Measurements from ENCODE around the gene PEX11G.

The PEX11G gene

GRCh38 chr19:7488736-7489353 lies at the start of gene PEX11G:
PEX11G (minus strand) TSS chr19:7489035; CDS start chr19:7489010, 25 bp downstream.
- no peak for DNase-seq

DNA sequence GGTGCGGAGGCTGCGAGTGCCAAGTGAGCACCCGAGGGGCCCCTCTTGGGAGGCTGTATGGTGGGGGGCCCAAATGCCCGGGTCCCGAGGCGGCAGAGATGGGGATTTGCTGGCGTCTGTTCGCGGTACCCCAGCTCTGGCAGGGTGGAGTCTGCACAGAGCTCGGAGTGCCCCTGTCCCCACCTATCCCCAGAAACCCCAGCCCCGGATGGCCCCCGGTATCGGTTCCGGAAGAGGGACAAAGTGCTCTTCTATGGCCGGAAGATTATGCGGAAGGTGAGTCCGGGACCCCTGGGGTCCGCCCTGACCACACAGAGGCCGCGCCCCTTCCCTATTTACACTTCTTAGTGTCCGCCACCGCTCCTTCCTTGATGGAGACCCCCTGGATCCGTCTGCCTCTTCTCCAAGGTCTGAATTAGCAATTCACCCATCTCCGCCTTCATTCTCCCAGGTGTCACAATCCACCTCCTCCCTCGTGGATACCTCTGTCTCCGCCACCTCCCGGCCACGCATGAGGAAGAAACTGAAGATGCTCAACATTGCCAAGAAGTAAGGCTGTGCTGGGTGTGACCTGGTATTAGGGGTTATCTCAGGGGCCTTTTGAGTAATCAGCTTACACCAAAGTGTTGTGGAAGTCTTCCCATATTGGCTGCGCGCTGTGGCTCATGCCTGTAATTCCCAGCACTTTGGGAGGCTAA lies 47.3 kb upstream of the PEX11G start:
- no peak for DNase-seq

DNA sequence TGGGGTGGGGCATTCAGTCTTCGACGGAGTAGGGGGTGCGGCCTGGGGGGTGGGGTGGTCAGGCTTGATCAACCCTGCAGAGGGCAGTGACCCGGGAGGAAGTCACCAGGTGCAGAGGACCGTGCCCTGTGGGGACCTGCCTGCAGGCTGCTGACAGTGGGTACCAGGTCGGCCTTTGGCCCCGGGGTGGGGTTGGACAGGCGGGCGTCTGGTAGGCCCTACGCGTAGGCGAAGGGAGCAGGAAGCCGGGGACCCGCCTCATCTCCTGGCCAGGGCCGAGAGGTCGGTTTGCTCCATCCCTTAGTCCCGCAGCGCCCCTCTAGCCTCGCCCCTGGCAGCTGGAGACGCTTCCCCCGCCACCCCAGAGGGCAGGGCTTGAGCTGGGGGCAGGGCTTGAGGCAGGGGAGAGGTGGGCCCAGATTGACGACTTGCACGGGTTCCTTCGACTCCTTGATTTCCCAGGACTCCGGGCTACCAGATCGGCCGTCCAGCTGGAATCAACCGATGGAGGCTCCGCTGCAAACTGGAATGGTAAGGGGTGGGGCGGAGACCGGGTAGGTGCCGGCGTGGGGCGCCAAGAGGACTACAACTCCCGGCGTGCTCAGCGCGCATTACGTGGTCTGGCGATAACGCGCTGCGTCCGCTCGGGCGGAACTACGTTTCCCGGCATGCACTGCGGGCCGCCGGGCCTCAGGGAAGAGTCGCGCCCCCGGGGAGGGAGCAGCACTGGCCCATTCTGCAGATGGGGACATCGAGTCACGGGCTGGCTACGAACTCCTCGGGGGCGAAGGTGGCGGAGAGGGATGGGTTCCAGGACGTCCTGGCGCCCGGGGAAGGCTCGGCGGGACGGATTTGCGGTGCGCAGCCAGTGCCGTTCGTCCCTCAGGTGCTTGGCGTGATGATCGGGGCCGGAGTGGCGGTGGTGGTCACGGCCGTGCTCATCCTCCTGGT lies 46.5 kb upstream of the PEX11G start, which contains the start of gene PNPLA6:
Gene PNPLA6, plus strand, starts transcription at position 671 of the 951 bp plus-strand sequence. Its CDS starts 72 bp downstream, at position 743.
- DNase-seq: no peak

- DNase-seq: no peak
These were observed 45.8 kb upstream of the PEX11G start for GRCh38 chr19:7534531-7535046.

GRCh38 chr19:7533925-7534480 lies 45.2 kb upstream of the PEX11G start:
- no peak for DNase-seq

DNA sequence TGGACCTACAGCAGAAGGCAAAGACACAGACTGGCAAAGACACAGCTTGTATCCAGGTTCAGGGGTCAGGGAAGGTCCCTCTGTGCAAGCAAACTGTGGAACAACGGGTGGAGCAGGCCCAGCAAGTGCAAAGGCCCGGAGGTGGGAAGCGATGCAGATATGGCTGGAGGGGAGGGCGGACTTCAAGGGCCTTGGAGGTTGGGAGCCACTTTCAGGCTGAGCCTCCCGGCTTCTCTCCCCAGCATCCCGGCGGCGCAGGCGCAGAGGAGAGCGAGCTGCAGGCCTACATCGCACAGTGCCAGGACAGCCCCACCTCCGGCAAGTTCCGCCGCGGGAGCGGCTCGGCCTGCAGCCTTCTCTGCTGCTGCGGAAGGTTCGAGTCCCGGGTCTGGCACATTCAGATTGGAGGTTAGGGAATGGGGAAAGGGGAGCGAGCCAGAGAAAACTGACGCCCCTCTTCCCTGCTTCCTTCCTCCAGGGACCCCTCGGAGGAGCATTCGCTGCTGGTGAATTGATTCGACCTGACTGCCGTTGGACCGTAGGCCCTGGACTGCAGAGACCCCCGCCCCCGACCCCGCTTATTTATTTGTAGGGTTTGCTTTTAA lies 44.5 kb upstream of the PEX11G start:
- DNase-seq: no peak

GRCh38 chr19:7529610-7530490 lies 41.0 kb upstream of the PEX11G start:
- no peak for DNase-seq

GRCh38 chr19:7529246-7529600 lies 40.4 kb upstream of the PEX11G start:
- DNase-seq: no peak

DNA sequence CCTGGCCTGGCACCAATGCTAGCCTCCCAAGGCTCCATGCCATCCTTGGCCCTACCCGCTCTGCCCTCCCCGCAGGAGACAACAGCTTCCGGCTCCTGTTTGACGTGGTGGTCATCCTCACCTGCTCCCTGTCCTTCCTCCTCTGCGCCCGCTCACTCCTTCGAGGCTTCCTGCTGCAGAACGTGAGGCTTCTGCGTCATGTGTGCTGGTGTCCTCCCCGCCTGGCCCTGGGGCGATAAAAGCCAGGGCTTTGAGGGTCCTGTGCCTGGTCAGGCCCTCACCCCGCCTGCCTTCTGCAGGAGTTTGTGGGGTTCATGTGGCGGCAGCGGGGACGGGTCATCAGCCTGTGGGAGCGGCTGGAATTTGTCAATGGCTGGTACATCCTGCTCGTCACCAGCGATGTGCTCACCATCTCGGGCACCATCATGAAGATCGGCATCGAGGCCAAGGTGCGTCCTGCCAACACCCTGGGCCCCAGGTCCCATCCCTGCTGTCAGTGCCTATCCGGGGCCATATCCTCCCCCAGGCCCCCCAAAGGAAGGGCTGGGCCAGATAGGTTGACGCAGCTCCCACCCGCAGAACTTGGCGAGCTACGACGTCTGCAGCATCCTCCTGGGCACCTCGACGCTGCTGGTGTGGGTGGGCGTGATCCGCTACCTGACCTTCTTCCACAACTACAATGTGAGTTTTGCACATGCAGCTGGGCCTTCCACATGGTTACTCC lies 39.8 kb upstream of the PEX11G start:
- no peak for DNase-seq

GRCh38 chr19:7528192-7528519 lies 39.3 kb upstream of the PEX11G start:
- DNase-seq: no peak

DNA sequence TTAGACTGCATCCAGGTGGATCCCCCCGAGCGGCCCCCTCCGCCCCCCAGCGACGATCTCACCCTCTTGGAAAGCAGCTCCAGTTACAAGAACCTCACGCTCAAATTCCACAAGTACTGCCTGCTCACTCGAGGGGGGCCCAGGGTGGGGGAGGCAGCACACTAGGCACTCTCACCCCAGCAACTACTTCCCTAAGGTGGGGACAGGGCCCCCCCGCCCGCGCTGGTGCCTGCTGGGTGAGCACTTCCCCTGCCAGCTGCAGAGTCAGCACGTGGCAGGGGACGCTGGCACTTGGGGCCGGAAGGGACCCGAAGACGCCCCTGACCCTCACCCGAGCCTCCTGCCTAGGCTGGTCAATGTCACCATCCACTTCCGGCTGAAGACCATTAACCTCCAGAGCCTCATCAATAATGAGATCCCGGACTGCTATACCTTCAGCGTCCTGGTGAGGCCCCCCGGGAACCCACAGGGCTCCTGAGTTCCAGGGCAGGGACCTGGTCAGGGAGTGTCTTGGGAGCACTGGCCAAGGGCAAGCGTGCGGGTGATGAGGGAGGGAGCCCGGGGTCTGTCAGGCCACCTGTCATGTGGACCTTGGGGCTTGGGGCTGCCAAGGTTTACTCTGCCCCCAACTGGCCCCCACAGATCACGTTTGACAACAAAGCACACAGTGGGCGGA lies 38.8 kb upstream of the PEX11G start:
- no peak for DNase-seq

GRCh38 chr19:7526059-7526929 lies 37.5 kb upstream of the PEX11G start:
- no peak for DNase-seq

DNA sequence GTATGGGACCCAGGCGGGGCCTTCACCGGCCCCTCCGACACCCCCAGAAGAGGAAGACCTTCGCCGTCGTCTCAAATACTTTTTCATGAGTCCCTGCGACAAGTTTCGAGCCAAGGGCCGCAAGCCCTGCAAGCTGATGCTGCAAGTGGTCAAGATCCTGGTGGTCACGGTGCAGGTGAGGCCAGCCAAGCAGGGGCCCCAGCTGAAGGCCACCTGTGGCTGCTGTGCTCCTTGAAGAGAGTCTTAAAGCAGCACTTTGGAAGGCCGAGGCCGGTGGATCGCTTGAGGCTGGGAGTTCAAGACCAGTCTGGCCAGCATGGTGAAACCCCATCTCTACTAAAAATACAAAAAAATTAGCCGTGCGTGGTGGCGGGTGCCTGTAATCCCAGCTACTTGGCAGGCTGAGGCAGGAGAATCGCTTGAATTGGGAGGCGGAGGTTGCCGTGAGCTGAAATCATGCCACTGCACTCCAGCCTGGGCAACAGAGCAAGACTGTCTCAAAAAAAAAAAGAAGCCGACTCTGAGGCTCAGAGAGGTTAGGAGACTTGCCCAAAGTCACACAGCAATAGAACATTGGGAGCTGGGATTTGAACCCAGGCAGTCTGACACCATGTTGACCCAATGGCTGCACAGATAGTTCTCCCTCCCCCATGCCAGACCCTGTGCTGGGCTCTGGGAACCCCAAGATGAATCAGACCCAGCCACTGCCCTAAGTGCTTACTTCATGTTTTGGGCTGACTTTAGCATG lies 36.3 kb upstream of the PEX11G start:
- no peak for DNase-seq

DNA sequence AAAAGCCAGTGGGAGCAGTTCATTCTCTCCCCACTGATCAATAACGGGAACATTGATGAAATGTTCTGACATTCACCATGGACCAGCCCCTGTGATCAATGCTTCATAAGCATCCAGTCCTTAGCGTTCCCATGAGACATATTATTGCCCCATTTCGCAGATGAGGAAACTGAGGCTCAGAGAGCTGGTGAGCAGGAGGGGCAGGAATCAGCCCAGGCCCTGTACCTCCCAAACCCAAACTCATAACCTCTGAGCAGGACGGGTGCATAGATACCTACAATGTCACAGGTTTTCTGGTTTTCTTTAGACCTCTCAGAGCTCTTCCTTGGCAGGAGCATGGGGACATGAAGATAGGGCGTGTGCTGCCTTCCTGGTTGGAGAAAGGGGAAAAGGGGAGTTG lies 35.7 kb upstream of the PEX11G start:
- DNase-seq: no peak

GRCh38 chr19:7522923-7523667 lies 34.3 kb upstream of the PEX11G start:
- no peak for DNase-seq

- DNase-seq: peak; percentile 75
These were observed 33.5 kb upstream of the PEX11G start, which contains the start of gene MCOLN1 for GRCh38 chr19:7522072-7522922. MCOLN1 (plus strand) TSS chr19:7522624; CDS start chr19:7522751, 127 bp downstream.

Data from cortex of kidney (tissue), 1 donor.